Astrocyte of the spinal cord (primary cell): ENCODE data around the gene CNTF.

ENCODE experiments used
- DNase-seq: peaks from one replicate; pipeline ENCODE4 v3.0.0; 2011; ENCODE audit warnings: low read depth, low spot score
- H3K4me3 ChIP-seq: 2 replicates; pipeline ENCODE4 v1.5.1; 2011; ENCODE audit warnings: low read depth, mild to moderate bottlenecking, low read length, moderate library complexity
- CTCF ChIP-seq: IDR thresholded peaks from 2 replicates; pipeline ENCODE4 v1.5.1; 2012; ENCODE audit warnings: low read depth, mild to moderate bottlenecking, low read length, inconsistent platforms
- in situ Hi-C: cut with HindIII; loops from 2 replicates; pipeline ENCODE4 v1.10.0; 2017; ENCODE audit warnings: low sequenced_read_pairs

CNTF gene

GRCh38 chr11:58647141-58647699, 24.8 kb downstream of the CNTF start:
- in situ Hi-C loops: no loop called here
- TF ChIP-seq CTCF: no peak
- H3K4me3 ChIP-seq: no peak overlapping the region
- DNase-seq: no peak

- TF ChIP-seq CTCF: no peak
- in situ Hi-C loops: no loop called here
- no peak overlapping the region for H3K4me3 ChIP-seq
- DNase-seq: no peak
Measured at GRCh38 chr11:58647866-58648265, 25.4 kb downstream of the CNTF start.

- no peak for DNase-seq
- H3K4me3 ChIP-seq: no peak overlapping the region
- TF ChIP-seq CTCF: no peak
- in situ Hi-C loops: no loop called here
Measured at GRCh38 chr11:58649623-58650022, 27.2 kb downstream of the CNTF start.

- in situ Hi-C loops: no loop called here
- no peak for TF ChIP-seq CTCF
- H3K4me3 ChIP-seq: no peak overlapping the region
- DNase-seq: no peak
Measured at GRCh38 chr11:58650496-58650895, 28.0 kb downstream of the CNTF start.

- no peak overlapping the region for H3K4me3 ChIP-seq
- in situ Hi-C loops: no loop called here
- no peak for DNase-seq
- no peak for TF ChIP-seq CTCF
Measured at GRCh38 chr11:58652726-58653280, 30.3 kb downstream of the CNTF start.

GRCh38 chr11:58654079-58654907, 31.8 kb downstream of the CNTF start:
- peak; percentile 95 for TF ChIP-seq CTCF
- DNase-seq: peak; percentile 75
- no peak overlapping the region for H3K4me3 ChIP-seq
- in situ Hi-C loops: no loop called here
